Stimulated activated CD4-positive, alpha-beta T cell treated with anti-CD3 and anti-CD28 coated beads, Interleukin-2, amount 100 ng/mL, for 24 hours (primary cell): ENCODE results near the gene CDC34.

Experiments used
- DNase-seq, 2 donors: peaks; one replicate each; pipeline ENCODE4 v3.0.0-alpha.2; 2020

CDC34 gene

GRCh38 chr19:543910-544608 is 12.5 kb downstream of the CDC34 start, which contains the start of gene GZMM:
Gene GZMM (plus strand): TSS chr19:544053. CDS start chr19:544072, 19 bp downstream.
- peak; percentile 74 to 76 for DNase-seq

- DNase-seq: no peak
Measured at GRCh38 chr19:547117-547516, 15.6 kb downstream of the CDC34 start.

DNA sequence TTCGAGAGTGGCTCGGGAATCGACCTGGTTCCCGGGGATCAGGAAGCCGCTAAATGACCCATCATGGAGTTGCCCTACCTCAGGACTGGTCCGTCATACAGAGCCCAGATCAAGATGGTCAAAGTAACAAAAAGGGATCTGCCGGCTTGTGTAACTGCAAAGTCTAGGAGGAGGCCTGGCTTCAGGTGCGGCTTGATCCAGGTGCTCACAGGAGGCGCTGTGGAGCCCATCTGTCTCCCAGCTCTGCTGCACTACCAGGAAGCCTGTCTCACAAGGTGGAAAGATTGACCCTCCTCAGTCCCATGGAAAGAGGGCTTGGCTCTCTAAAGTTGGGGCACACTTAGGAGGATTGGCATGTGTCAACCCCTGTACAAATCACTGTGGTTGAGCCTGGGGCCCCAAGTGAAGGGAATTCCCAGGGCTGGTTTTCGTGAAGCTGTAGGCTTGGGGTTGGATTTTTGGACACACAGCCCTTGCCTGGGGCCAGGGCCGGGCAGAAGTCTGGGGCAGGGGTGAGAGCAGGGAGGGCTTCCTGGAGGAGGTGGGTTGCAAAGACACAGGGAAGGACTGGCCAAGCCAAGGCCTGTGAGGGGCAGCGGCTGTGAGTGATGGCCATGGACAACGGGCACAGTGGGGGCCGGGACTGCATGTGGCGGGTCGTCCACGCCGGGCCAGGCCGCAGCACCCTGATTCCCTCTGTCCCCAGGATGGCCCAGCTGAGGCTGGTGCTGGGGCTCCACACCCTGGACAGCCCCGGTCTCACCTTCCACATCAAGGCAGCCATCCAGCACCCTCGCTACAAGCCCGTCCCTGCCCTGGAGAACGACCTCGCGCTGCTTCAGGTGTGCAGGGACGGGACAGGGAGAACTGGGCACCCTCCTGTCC is 16.5 kb downstream of the CDC34 start:
- DNase-seq: no peak

- no peak for DNase-seq
Measured at GRCh38 chr19:548886-549830, 17.6 kb downstream of the CDC34 start.

GRCh38 chr19:554817-555216 is 23.3 kb downstream of the CDC34 start:
- DNase-seq: no peak

- no peak for DNase-seq
Measured at GRCh38 chr19:555474-555808, 23.9 kb downstream of the CDC34 start.

GRCh38 chr19:556611-557382 is 25.2 kb downstream of the CDC34 start:
- DNase-seq: no peak

DNA sequence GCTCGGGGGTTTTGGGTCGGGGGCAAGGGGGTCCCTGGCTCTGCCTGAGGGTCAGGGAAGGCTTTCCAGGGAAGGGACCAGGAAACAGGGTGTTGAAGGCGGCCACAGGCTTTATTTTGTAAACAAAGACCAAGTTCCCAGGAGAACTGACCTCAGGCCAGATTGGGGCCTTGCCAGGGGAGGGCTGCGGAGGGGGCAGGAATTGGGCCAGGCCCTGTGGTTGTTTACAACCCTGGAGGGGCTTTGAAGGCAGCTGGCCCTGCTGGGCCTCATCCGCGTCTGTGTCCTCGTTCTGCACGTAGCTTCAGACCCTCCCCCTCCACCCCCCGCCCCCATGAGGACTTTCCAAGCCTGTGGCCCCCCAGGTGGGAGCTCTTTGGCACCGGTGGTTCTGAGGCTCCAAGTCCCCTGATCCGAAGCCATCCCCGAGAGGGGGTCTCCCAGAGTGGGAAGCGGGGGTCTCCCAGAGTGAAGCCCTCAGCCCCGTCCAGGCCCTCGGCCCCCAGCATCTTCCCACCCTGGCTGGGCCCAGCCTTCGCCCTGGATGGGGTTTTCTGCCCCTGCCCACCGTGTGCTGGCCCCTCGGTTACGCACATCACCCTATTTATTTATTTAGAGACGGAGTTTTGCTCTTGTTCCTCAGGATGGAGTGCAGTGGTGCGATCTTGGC is 27.3 kb downstream of the CDC34 start:
- no peak for DNase-seq

GRCh38 chr19:560121-560520 is 28.6 kb downstream of the CDC34 start:
- DNase-seq: no peak

DNA sequence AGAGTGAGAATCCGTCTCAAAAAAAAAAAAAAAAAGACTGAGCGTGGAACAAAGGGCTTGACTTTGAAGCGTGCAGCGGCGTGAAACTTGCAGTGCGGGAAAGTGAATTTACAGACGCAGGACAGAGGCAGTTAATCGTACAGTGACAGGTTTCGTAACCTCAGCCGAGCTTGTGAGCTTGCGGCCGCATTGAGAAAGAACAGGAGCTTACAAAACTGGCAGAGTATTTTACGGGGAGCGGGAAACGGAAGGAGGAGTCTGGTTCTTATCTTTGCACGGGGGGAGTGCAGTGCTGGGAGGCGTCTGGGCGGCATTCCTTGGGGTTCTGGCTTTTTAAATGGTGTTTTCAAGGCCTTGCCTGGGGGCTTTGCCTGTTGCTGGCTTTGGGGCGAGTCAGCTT is 34.8 kb downstream of the CDC34 start:
- no peak for DNase-seq

DNA sequence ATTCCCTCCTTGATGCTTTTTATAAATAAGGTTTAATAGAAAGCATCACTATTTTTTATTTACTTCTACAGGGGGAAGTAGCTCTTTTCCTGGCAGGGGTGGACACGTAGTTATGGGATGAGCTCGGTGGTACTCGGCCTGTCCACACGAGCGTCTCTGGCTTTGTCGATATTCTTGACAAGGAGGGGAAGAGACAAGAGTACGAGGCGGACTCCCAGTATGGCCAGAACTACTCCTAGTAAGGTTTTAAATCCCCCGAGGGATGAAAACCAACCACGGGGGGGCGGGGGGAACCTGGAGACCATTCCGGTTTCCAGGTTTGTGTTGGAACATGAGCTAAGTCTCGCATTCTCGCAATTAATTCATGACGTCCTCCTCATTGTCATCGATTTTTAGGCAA is 35.3 kb downstream of the CDC34 start:
- DNase-seq: no peak

DNA sequence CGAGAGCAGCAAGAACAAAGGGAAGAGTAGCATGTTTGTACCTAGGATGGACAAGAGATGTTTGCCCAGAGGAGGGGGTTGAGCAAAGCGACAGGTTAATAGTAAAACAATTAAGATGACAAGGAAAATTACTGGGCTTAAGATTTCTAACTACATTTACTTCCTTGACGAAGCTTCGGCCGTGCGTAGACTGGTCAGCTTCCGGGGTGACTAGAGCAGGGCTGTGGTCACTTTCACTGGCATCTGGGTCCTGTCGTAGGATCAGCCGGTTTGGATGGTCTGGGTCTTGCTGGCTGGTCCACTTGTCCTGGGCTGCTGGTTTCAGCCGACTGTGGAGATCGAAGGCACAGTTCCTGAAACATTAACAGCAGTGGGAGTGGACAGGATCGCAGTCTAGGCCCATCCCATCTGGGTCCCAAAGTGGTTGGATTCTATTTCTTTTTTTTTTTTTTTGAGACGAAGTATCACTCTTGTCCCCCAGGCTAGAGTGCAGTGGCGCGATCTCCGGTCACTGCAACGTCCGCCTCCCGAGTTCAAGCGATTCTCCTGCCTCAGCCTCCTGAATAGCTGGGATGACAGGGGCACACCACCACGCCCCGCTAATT is 35.8 kb downstream of the CDC34 start:
- no peak for DNase-seq

DNA sequence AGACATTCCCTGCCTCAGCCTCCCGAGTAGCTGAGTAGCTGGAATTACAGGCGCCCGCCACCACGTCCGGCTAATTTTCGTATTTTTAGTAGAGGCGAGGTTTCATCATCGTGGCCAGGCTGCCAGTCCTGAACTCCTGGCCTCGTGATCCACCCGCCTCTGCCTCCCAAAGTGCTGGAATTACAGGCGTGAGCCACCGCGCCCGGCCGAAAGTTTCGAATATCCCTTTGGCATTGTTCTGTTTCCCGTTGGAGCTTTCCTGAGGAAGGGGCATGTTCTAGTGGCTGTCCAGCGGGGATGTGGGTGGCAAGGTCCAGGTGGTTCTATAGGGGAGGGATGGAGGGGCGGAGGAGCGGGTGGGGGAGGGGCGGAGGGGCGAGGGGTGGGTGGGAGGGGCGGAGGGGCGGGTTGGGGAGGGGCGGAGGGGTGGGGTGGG is 38.7 kb downstream of the CDC34 start:
- DNase-seq: no peak

DNA sequence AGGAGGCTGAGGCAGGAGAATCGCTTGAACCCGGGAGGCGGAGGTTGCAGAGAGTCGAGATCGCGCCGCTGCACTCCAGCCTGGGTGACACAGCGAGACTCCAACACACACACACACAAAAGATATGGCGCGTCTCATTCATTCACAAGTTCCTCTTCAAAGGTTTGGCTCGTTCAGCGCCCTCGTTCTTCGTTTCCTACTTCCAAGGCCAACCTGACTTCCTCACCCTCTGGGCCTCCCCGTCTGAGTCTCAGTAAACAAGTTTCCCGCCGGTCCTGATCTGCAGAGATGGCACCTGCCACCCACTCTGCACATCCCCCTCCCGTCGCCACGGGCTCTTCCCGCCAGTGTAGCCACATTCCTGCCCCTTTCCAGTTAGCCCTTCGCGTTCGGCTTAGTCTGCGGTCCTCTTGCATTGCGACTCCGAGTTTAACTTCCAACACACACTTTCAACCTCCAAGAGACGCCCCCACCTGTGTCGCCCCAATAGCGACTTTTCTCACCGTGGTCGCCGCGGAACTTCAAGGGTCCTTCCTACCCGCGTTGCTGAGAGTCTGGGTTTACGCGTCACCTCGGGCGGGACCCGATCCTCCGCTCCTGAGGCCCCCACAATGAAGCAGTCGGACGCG is 39.5 kb downstream of the CDC34 start:
- DNase-seq: peak; percentile 54

DNA sequence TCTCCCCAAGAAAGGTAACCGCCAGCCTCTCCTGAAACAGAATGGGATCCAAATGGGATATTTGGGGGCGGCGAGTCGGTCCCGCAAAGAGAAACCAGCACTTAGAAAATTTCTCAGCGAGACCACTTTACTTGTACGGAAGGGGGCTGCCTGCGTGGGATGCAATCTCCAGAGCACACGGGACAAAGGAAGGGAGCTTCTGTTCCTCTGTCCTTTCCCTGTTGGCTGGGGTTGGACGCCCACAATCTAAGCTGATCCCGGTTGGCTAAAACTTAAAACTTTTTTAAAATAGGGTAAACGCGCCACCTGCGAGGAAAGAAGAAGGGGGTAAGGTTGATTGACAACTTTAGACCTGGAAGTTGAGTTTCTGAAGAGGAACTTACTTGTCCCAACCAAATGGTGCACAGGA is 40.0 kb downstream of the CDC34 start:
- DNase-seq: peak in 1 of 2 donors; percentile 19

DNA sequence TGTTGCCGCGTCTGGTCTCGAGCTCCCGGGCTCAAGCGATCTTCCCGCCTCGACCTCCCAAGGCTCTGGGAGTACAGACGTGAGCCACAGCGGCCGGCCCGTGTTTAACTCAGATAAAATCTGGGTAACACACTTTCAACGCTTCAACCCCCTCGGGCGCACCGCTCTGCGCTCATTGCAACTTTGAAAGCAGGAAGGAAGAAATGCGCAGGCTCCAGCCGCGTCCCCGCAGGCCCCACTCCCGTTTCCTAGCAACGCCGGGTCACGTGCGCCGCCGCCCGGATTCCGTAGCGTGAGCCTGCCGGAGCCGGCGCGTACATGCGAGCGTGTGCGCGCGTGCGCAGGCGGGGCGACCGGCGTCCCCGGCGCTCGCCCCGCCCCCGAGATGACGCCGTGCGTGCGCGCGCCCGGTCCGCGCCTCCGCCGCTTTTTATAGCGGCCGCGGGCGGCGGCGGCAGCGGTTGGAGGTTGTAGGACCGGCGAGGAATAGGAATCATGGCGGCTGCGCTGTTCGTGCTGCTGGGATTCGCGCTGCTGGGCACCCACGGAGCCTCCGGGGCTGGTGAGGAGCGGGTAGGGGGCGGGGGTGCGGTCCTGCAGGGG is 40.7 kb downstream of the CDC34 start, which contains the start of gene BSG:
TSS of gene BSG (plus strand) at position 457 of the 603 bp plus-strand sequence. CDS start at position 496, 39 bp downstream.
- DNase-seq: peak; percentile 98 to 99

- DNase-seq: peak in 1 of 2 donors; percentile 28
Measured at GRCh38 chr19:572743-573518, 41.4 kb downstream of the CDC34 start.

- DNase-seq: no peak
Measured at GRCh38 chr19:573519-573825, 41.9 kb downstream of the CDC34 start.
